Activated T-helper 1 cell treated with anti-CD3 and anti-CD28 coated beads, Interleukin-2, amount 50 U/mL, for 16 hours (primary cell): ENCODE data around the gene CACNA1B.
"Not testable (repeated sequence)": the region's sequence is repeated elsewhere in the genome, so short reads cannot be mapped to it uniquely, and the experiment has no call there.

Experiments
- DNase-seq, 2 donors: peaks; one replicate each; pipeline ENCODE4 v3.0.0-alpha.2; 2020; ENCODE audit warnings: low read depth in 1 of 2, low spot score in 1 of 2

Gene CACNA1B

DNA sequence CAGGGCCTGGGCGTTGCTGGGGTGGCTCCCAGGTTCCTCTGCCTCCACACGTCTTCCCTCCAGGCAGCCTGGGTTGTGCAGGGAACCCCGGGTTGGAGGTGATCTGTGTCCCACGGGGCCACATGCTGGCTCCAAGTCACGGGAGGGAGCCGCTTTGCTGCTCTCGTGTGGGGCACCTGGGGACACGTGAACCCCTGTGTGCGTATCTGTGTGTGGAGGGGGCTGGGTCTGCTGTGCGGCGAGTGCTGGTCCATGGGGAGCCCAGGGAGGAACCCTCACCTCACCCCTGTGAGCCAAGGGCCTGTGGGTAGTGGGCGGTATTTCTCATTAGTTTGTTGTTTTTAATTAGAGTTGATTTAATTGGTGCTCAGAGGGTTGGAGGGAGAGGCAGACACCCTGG lies 7.5 kb downstream of the CACNA1B start:
- DNase-seq: not testable (repeated sequence)

GRCh38 chr9:137888621-137889020 lies 11.0 kb downstream of the CACNA1B start:
- DNase-seq: not testable (repeated sequence)

GRCh38 chr9:137889966-137890365 lies 12.4 kb downstream of the CACNA1B start:
- DNase-seq: not testable (repeated sequence)

DNA sequence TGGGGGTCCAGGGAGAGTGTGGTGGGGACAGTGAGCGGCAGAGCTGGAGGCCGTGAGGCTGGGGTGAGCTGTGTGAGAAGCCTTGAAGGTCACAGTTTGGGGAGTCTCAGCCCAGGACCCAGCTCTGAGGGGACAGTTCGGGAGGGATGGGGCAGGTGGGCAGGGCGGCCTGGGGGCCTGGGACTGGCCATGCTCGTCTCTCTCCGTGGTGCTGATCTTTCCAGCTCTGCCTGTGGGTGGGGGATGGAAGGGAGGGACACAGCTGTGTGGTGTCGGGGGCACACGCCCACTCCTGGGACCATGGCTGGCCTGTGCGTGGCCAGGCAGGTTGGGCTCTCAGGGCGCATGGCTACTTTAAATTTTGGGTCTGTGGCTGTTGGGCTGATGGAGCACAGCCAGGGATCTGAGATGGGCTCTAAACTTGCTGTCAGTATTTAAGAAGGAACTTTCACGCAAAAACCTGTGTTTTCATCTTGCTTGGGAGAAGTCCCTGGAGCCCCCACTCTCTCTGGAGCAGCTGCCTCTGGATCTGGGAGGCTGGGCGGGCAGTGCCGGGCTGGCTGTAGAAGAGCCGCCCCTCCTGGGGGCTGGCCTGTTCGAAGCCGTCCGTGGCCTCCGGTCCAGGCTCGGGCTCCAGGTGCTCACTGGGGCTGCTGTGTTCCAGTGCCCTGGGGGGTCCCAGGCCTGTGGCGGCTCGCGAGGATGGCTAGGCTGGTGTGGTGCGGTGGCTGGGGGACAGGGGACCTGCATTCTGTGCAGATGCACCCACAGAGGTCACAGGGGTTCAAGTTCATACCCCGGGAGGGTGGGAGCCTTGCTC lies 13.4 kb downstream of the CACNA1B start:
- not testable (repeated sequence) for DNase-seq

GRCh38 chr9:137891588-137892423 lies 14.2 kb downstream of the CACNA1B start:
- no peak for DNase-seq

GRCh38 chr9:137892424-137893191 lies 15.0 kb downstream of the CACNA1B start:
- DNase-seq: no peak

- DNase-seq: no peak
Observed at GRCh38 chr9:137893670-137894069, 16.1 kb downstream of the CACNA1B start.

- no peak for DNase-seq
Observed at GRCh38 chr9:137899551-137900360, 22.2 kb downstream of the CACNA1B start.

GRCh38 chr9:137900584-137901310 lies 23.2 kb downstream of the CACNA1B start:
- no peak for DNase-seq

DNA sequence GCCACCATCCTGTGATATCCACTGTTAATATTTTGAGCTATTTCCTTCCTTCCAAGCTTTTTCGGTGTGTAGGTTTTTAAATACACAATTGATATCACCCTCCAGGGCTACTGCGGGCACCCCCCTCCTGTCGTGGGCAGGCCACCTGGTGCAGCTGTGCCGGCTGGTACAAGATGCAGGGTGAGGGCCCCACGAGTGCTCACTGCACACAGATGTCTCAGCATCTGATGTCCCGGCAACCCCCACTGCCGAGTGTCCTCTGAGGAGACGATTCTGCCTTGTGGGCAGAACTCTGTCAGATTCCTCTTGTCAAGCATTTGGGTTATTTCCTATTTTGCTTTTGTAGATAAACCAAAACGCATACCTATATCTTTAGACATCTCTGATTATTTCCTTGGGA lies 25.1 kb downstream of the CACNA1B start:
- DNase-seq: no peak

DNA sequence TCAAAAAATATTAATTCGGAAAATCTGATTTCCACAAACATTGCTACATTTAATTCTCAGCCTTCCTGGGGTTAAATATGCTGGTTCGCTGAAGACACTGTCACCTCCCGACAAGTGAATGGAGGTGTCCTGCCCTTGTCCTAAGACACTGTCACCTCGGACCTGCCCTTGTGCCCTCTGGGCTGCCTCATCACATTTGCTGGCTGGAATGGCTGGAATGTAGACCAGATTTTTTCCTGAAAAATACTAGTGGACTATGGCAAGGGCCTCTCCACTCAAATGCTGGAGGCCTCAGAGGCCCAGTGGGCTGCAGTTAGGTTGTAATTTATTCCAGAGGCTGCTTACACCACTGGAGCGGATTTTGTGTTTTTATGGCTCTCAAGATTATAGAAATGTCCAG lies 28.2 kb downstream of the CACNA1B start:
- no peak for DNase-seq

DNA sequence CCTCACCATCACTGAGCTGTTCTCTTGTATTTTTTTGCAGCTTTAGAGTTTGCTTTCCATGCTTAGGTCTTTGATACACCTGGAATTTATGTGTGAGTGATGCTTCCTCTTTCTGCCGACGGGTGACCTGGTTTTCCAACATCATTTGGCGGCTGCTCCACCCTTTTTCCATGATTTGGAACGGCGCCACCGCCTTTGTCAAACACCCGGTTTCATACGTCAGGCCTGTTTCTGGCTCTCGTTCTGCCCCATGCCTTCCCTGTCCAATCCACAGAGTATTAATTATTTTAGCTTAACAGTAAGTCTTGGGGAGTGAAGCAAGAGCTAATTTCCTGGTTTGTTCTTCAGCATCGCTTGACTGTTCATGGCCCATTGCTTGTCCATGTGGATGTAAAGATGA lies 30.2 kb downstream of the CACNA1B start:
- DNase-seq: no peak

GRCh38 chr9:137912671-137913070 lies 35.1 kb downstream of the CACNA1B start:
- no peak for DNase-seq

GRCh38 chr9:137913132-137913531 lies 35.5 kb downstream of the CACNA1B start:
- no peak for DNase-seq

DNA sequence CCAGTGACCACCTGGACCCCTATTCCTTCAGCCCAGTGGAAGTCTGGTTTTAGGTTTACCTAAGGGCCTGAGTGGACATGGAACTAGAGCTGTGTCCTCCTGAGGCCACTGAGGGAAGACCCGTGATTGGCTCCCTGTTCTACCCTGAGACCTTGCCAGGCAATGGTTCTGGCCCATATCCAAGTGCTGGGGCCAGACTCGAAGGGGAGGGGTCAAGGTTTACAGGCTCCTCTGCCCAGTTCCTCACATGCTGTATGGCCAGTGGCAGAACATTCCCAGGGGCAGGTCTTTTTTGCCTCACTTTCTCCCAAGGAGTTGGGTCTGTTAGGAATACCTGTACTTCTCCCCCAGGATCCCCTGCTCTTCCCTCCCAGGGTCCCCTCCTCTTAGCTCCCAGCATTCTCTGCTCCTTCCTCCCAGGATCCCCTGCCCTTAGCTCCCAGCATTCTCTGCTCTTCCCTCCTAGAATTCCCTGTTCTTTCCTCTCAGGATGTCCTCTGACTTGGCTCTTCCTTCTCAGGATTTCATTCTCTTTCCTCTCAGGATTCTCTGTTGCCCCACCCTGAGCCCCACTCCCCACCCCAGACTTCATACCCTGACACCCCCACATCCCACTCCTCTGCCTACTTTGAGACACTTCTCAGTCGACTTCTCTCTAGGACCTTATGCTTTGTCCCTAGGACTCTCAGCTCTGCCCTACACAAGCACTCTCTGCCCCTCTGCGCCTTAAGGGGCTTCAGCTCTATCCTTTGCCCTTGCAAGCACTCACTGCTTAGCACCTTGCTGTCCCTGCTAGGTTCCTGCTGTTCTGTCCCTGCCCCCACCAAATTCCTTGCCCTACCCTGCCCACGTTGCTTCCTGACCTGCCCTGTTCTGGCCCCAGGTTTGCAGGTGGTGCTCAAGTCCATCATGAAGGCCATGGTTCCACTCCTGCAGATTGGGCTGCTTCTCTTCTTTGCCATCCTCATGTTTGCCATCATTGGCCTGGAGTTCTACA lies 36.5 kb downstream of the CACNA1B start:
- no peak for DNase-seq

GRCh38 chr9:137916540-137916939 lies 39.0 kb downstream of the CACNA1B start:
- DNase-seq: no peak

DNA sequence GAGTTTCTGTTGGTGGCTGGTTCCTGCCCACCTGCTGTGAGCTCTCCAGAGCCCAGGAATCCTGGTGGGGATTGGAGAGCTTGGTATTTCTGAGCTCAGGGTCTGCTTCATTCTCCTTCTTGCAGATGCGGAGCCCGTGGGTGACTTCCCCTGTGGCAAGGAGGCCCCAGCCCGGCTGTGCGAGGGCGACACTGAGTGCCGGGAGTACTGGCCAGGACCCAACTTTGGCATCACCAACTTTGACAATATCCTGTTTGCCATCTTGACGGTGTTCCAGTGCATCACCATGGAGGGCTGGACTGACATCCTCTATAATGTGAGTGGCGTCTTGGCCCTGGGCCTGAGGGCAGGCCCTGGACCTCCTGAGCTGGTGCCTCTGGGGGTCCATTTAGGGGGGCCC lies 39.5 kb downstream of the CACNA1B start:
- DNase-seq: no peak

DNA sequence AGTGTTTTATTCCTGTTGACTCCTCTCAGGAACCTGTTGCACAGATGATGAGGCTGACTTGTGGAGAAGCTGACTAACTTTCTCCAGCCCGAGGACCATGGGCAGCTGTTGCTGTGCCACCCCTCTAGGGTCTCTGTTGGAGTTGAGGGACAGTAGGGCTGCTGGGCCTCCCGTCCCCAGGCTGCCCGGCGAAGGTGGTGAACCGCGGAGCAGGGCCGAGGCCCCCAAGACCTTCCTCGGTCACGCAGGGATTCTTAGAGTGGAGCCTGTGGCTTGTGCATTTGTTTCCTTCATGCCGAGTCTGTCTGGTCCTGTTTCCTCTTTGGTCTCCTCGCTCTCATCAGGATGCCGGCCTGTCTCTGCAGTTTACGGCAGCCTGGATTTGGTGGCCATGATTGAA lies 40.2 kb downstream of the CACNA1B start:
- DNase-seq: no peak
